Trophoblast cell (in vitro differentiated cells and primary cell): Measurements from ENCODE around the gene USH1C.

Experiments
- DNase-seq, 2 donors: peaks; one replicate each; pipeline ENCODE4 v3.0.0-alpha.2; 2016
- H2AFZ ChIP-seq: 2 replicates; pipeline ENCODE4 v1.6.1; 2013; ENCODE audit warnings: low read length, moderate library complexity, mild to moderate bottlenecking; ENCODE audit not compliant: insufficient read depth, poor library complexity
- H2AK5ac ChIP-seq: 2 replicates; pipeline ENCODE4 v1.6.1; 2013; ENCODE audit warnings: mild to moderate bottlenecking, low read length
- H2BK120ac ChIP-seq: 2 replicates; pipeline ENCODE4 v1.6.1; 2013; ENCODE audit warnings: low read length, mild to moderate bottlenecking, moderate library complexity; ENCODE audit not compliant: insufficient read depth, poor library complexity
- H2BK12ac ChIP-seq: 2 replicates; pipeline ENCODE4 v1.6.1; 2013; ENCODE audit warnings: mild to moderate bottlenecking, low read length, moderate library complexity
- H2BK5ac ChIP-seq: 2 replicates; pipeline ENCODE4 v1.6.1; 2013; ENCODE audit warnings: low read length, low read depth, moderate library complexity, mild to moderate bottlenecking; ENCODE audit not compliant: poor library complexity
- H3K14ac ChIP-seq: 2 replicates; pipeline ENCODE4 v1.6.1; 2013; ENCODE audit warnings: mild to moderate bottlenecking, low read length
- H3K18ac ChIP-seq: 2 replicates; pipeline ENCODE4 v1.6.1; 2013; ENCODE audit warnings: mild to moderate bottlenecking, low read length
- H3K23ac ChIP-seq: 2 replicates; pipeline ENCODE4 v1.6.1; 2013; ENCODE audit warnings: low read length
- H3K27ac ChIP-seq: 2 replicates; pipeline ENCODE4 v1.5.1; 2013; ENCODE audit warnings: low read depth, mild to moderate bottlenecking, inconsistent platforms, low read length, moderate library complexity
- H3K27me3 ChIP-seq: 2 replicates; pipeline ENCODE4 v1.6.1; 2013; ENCODE audit warnings: inconsistent platforms, mild to moderate bottlenecking, low read length, moderate library complexity; ENCODE audit not compliant: insufficient read depth
- H3K36me3 ChIP-seq, 2 experiments: 1 replicate in 1 of 2; 2 replicates in 1 of 2; pipeline ENCODE4 v1.6.1; 2013; ENCODE audit warnings: low read length in 2 of 2, mild to moderate bottlenecking in 2 of 2, moderate library complexity in 1 of 2; ENCODE audit not compliant: insufficient read depth in 2 of 2, control insufficient read depth in 1 of 2
- H3K4ac ChIP-seq: 2 replicates; pipeline ENCODE4 v1.6.1; 2013; ENCODE audit warnings: low read depth, mild to moderate bottlenecking, low read length, moderate library complexity
- H3K4me1 ChIP-seq, 2 experiments: 1 replicate in 1 of 2; 2 replicates in 1 of 2; pipeline ENCODE4 v1.6.1; 2013; ENCODE audit warnings: low read length in 2 of 2, mild to moderate bottlenecking in 2 of 2, moderate library complexity in 1 of 2; ENCODE audit not compliant: insufficient read depth in 2 of 2, control insufficient read depth in 1 of 2
- H3K4me2 ChIP-seq: 2 replicates; pipeline ENCODE4 v1.6.1; 2013; ENCODE audit warnings: inconsistent platforms, mild to moderate bottlenecking, low read length, moderate library complexity
- H3K4me3 ChIP-seq: 2 replicates; pipeline ENCODE4 v1.5.1; 2013; ENCODE audit warnings: mild to moderate bottlenecking, low read depth, low read length, inconsistent platforms
- H3K79me1 ChIP-seq: one replicate; pipeline ENCODE4 v1.6.1; 2013; ENCODE audit warnings: low read length
- H3K79me2 ChIP-seq: 2 replicates; pipeline ENCODE4 v1.6.1; 2013; ENCODE audit warnings: low read length, mild to moderate bottlenecking; ENCODE audit not compliant: control insufficient read depth, insufficient read depth, poor library complexity
- H3K9ac ChIP-seq: 2 replicates; pipeline ENCODE4 v1.6.1; 2013; ENCODE audit warnings: mild to moderate bottlenecking, low read length
- H3K9me3 ChIP-seq: 2 replicates; pipeline ENCODE4 v1.6.1; 2013; ENCODE audit warnings: low read depth, mild to moderate bottlenecking, control low read depth, inconsistent platforms, low read length; ENCODE audit not compliant: insufficient read depth
- H4K12ac ChIP-seq: 2 replicates; pipeline ENCODE4 v1.6.1; 2013; ENCODE audit warnings: low read depth, mild to moderate bottlenecking, low read length, moderate library complexity
- H4K8ac ChIP-seq: 2 replicates; pipeline ENCODE4 v1.6.1; 2013; ENCODE audit warnings: low read depth, mild to moderate bottlenecking, low read length, moderate library complexity
- H4K91ac ChIP-seq: one replicate; pipeline ENCODE4 v1.6.1; 2013; ENCODE audit warnings: low read depth, mild to moderate bottlenecking, low read length, moderate library complexity
- WGBS: extraction: QIAGEN DNeasy Blood & Tissue Kit; methylation state at CpG from one replicate; pipeline ENCODE4 v1.1.7; 2013; ENCODE audit warnings: missing lambda C conversion rate; ENCODE audit not compliant: insufficient read length, insufficient coverage; ENCODE audit errors: extremely low coverage; 5-methylcytosine and 5-hydroxymethylcytosine counted together

The USH1C gene

DNA sequence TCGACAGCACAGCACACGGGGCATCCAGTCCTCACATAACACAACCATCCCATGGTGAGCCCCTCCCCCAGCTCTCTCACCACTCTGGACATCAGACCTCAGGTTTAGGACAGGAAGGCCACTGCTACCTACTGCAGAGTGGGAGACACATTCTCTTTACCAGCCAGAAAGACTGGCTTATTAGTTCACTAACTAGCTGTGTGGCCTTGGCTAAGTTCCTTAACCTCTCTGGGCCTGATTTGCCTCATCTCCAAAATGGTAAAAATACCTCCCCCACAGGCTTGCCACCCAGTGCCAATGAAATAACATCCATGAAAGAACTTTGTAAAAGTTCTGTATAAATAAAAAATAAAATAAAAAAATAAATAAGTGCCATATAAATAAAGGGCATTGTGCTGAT is 32.1 kb downstream of the USH1C start:
- H3K9ac ChIP-seq, result no peak overlapping the region
- H3K14ac ChIP-seq, result no peak overlapping the region
- no peak overlapping the region for H2AFZ ChIP-seq
- no CpG with 5 or more reads among the region's 2 CpGs for WGBS
- H4K8ac ChIP-seq, result no peak overlapping the region
- H3K36me3 ChIP-seq, result no peaks in the 10 kb centered on the region
- no peaks in the 10 kb centered on the region for H3K79me1 ChIP-seq
- no peak overlapping the region for H2BK12ac ChIP-seq
- no peaks in the 10 kb centered on the region for H3K4me1 ChIP-seq
- no peak overlapping the region for H3K4me2 ChIP-seq
- no peak overlapping the region for H2AK5ac ChIP-seq
- no peak overlapping the region for H2BK120ac ChIP-seq
- no peak overlapping the region for H3K4ac ChIP-seq
- no peak for DNase-seq
- H4K91ac ChIP-seq, result no peak overlapping the region
- H3K4me3 ChIP-seq, result no peak overlapping the region
- no peak overlapping the region for H3K18ac ChIP-seq
- H3K9me3 ChIP-seq, result peaks cover 1% of the 10 kb centered on the region
- no peak overlapping the region for H3K27ac ChIP-seq
- no peak overlapping the region for H2BK5ac ChIP-seq
- no peak overlapping the region for H4K12ac ChIP-seq
- no peaks in the 10 kb centered on the region for H3K79me2 ChIP-seq
- H3K27me3 ChIP-seq, result no peaks in the 10 kb centered on the region
- H3K23ac ChIP-seq, result no peak overlapping the region

DNA sequence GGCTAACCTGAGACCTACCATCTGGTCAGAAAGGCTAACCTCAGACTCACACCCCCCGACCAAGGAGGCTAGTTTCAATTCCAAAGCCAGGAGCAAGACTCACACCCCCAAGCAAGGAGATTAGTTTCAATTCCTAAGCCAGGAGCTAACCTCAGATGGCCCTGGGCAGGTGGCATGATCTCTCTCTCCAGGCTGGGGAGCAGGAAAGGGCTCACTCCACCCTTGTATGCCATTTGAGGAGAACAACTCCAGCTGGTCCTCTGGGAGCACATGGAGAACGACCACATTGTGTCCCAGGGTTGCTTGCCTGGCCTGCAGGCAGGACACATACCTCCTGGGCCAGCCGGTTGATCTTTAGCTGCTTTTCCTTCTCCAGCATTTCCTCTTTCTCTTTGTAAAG is 32.6 kb downstream of the USH1C start:
- H3K14ac ChIP-seq, result no peak overlapping the region
- H4K8ac ChIP-seq, result no peak overlapping the region
- no peak overlapping the region for H2AFZ ChIP-seq
- no peak overlapping the region for H2AK5ac ChIP-seq
- WGBS, result no CpG with 5 or more reads among the region's 3 CpGs
- H3K4ac ChIP-seq, result no peak overlapping the region
- H2BK12ac ChIP-seq, result no peak overlapping the region
- H3K79me1 ChIP-seq, result no peaks in the 10 kb centered on the region
- no peak overlapping the region for H4K12ac ChIP-seq
- no peak overlapping the region for H3K23ac ChIP-seq
- H3K4me2 ChIP-seq, result no peak overlapping the region
- no peak overlapping the region for H2BK5ac ChIP-seq
- H3K9me3 ChIP-seq, result peaks cover 1% of the 10 kb centered on the region
- H3K79me2 ChIP-seq, result no peaks in the 10 kb centered on the region
- DNase-seq, result no peak
- H3K18ac ChIP-seq, result no peak overlapping the region
- H3K9ac ChIP-seq, result no peak overlapping the region
- no peak overlapping the region for H3K4me3 ChIP-seq
- H3K27me3 ChIP-seq, result no peaks in the 10 kb centered on the region
- H4K91ac ChIP-seq, result no peak overlapping the region
- H2BK120ac ChIP-seq, result no peak overlapping the region
- H3K27ac ChIP-seq, result no peak overlapping the region
- H3K36me3 ChIP-seq, result no peaks in the 10 kb centered on the region
- H3K4me1 ChIP-seq, result no peaks in the 10 kb centered on the region

DNA sequence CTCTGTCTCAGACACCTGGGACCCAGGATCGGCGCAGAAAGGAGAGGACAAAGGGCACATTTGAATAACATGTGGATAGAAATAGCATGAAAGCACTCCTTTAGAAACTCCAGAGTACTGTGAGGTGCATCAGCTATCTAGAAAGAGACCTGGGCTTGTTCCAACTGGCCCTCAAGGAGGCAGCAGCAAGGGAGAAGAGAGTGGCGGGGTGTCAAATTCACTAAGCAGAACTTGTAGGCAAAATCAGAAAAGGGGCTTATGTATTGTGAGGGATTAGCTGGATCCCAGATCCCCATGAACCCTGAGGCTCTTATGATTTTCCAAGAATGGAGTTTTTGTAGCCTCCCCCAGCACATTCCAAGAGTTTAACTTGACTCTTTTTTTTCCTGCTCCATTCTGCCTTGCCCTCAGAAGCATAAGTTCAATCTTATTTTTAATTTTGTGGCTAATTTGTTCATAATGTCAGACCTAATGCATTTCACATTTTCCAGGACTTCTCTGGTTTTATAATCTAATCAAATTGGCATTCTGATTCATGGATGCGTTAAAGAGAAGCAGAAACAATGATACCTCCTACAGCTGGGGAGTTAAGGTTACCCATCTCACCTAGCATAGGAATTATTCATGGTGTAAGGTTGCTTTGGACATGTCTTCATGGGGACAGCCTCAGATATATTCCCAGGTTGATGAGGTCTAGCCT is 33.6 kb downstream of the USH1C start:
- H3K27ac ChIP-seq, result no peak overlapping the region
- no peak overlapping the region for H3K23ac ChIP-seq
- H2BK120ac ChIP-seq, result no peak overlapping the region
- H2AK5ac ChIP-seq, result no peak overlapping the region
- no peaks in the 10 kb centered on the region for H3K79me2 ChIP-seq
- no peak for DNase-seq
- no peaks in the 10 kb centered on the region for H3K4me1 ChIP-seq
- H2BK12ac ChIP-seq, result no peak overlapping the region
- no peak overlapping the region for H2BK5ac ChIP-seq
- H3K27me3 ChIP-seq, result no peaks in the 10 kb centered on the region
- H2AFZ ChIP-seq, result no peak overlapping the region
- no peak overlapping the region for H4K8ac ChIP-seq
- H3K18ac ChIP-seq, result no peak overlapping the region
- H4K12ac ChIP-seq, result no peak overlapping the region
- no peaks in the 10 kb centered on the region for H3K79me1 ChIP-seq
- H3K4me2 ChIP-seq, result no peak overlapping the region
- no peak overlapping the region for H3K9ac ChIP-seq
- no peak overlapping the region for H3K14ac ChIP-seq
- no peak overlapping the region for H3K4me3 ChIP-seq
- H3K9me3 ChIP-seq, result peaks cover 1% of the 10 kb centered on the region
- no CpG with 5 or more reads among the region's 4 CpGs for WGBS
- H3K4ac ChIP-seq, result no peak overlapping the region
- H3K36me3 ChIP-seq, result no peaks in the 10 kb centered on the region
- H4K91ac ChIP-seq, result no peak overlapping the region

DNA sequence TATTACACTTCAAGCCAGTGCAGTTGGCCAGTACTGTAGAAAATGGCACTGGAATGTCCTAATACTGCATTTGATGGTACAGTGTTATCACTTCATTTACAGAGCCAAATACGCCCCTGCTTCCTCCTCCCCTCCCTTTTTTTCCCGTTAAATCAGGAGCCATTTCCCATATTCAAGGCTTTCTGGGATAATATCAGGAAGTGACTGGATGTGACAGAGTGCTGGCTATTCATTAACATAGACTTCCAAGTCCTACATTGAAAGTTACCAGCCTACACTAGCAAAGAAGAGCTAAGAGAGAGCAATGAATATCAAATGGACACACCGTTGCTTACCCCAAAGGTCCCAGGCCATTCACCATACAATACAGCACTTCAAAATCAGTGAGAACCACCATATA is 35.4 kb downstream of the USH1C start:
- Histone ChIP-seq H3K9ac (no peak overlapping the region), H3K79me2 (no peaks in the 10 kb centered on the region), H3K4ac (no peak overlapping the region), H3K9me3 (peaks cover 1% of the 10 kb centered on the region), H3K79me1 (no peaks in the 10 kb centered on the region), H2AFZ (no peak overlapping the region), H3K18ac (no peak overlapping the region), H3K23ac (no peak overlapping the region), H3K14ac (no peak overlapping the region), H3K27me3 (no peaks in the 10 kb centered on the region), H2AK5ac (no peak overlapping the region), H3K4me3 (no peak overlapping the region), H4K12ac (no peak overlapping the region), H3K4me1 (no peaks in the 10 kb centered on the region), H3K27ac (no peak overlapping the region), H3K4me2 (no peak overlapping the region), H4K91ac (no peak overlapping the region), H3K36me3 (no peaks in the 10 kb centered on the region), H2BK5ac (no peak overlapping the region), H2BK120ac (no peak overlapping the region), H2BK12ac (no peak overlapping the region), H4K8ac (no peak overlapping the region)
- DNase-seq, result no peak
- WGBS, result no CpG with 5 or more reads among the region's 3 CpGs
